GM12801 (cell line): ENCODE results near the gene ATP10B.

Experiments used
- CTCF ChIP-seq: IDR thresholded peaks from one replicate; pipeline ENCODE4 v1.5.1; 2011; ENCODE audit warnings: control low read depth; ENCODE audit not compliant: insufficient read length; ENCODE audit errors: extremely low read depth

ATP10B gene

GRCh38 chr5:160852049-160852448, at the start of gene ATP10B:
TSS of gene ATP10B (minus strand) at chr5:160852211. CDS start at chr5:160688074, 164,137 bp downstream.
- TF ChIP-seq CTCF, result no peak

GRCh38 chr5:160901656-160902055, 49.6 kb upstream of the ATP10B start:
- no peak for TF ChIP-seq CTCF

GRCh38 chr5:160899735-160900134, 47.7 kb upstream of the ATP10B start:
- TF ChIP-seq CTCF, result no peak

GRCh38 chr5:160887780-160888179, 35.8 kb upstream of the ATP10B start:
- no peak for TF ChIP-seq CTCF

GRCh38 chr5:160869989-160870521, 18.0 kb upstream of the ATP10B start:
- TF ChIP-seq CTCF, result no peak

- no peak for TF ChIP-seq CTCF
Observed at GRCh38 chr5:160867976-160868375, 16.0 kb upstream of the ATP10B start.

GRCh38 chr5:160851451-160851850, 560 bp downstream of the ATP10B start:
- TF ChIP-seq CTCF, result no peak
